Muscle layer of duodenum (tissue), 2 donors: ENCODE data around the gene DHX16.
A peak's percentile ranks its signal among the peaks of the same experiment; 100 is the strongest.
"Not testable (repeated sequence)": the region's sequence is repeated elsewhere in the genome, so short reads cannot be mapped to it uniquely, and the experiment has no call there.

Experiments used
- H3K27ac ChIP-seq: one replicate; pipeline ENCODE4 v1.7.0; 2013; ENCODE audit warnings: mild to moderate bottlenecking, low read length
- H3K27me3 ChIP-seq: one replicate; pipeline ENCODE4 v1.7.0; 2013; ENCODE audit warnings: low read depth, mild to moderate bottlenecking, control low read depth, low read length
- H3K36me3 ChIP-seq, 2 donors: one replicate each; pipeline ENCODE4 v1.7.0; 2013; ENCODE audit warnings: low read length in 2 of 2, control low read depth in 1 of 2, mild to moderate bottlenecking in 1 of 2; ENCODE audit not compliant: insufficient read depth in 2 of 2, control insufficient read depth in 1 of 2
- H3K4me1 ChIP-seq, 2 donors: one replicate each; pipeline ENCODE4 v1.7.0; 2013; ENCODE audit warnings: low read length in 2 of 2, mild to moderate bottlenecking in 2 of 2, control low read depth in 1 of 2, moderate library complexity in 1 of 2; ENCODE audit not compliant: insufficient read depth in 2 of 2, control insufficient read depth in 1 of 2
- H3K4me3 ChIP-seq, 2 donors: one replicate each; pipeline ENCODE4 v1.7.0; 2013; ENCODE audit warnings: low read length in 2 of 2, low read depth in 1 of 2, mild to moderate bottlenecking in 1 of 2
- H3K9me3 ChIP-seq, 2 donors: one replicate each; pipeline ENCODE4 v1.7.0; 2013; ENCODE audit warnings: low read length in 2 of 2, control low read depth in 1 of 2, mild to moderate bottlenecking in 1 of 2; ENCODE audit not compliant: control insufficient read depth in 1 of 2
- donor health status: healthy.

Gene DHX16

DNA sequence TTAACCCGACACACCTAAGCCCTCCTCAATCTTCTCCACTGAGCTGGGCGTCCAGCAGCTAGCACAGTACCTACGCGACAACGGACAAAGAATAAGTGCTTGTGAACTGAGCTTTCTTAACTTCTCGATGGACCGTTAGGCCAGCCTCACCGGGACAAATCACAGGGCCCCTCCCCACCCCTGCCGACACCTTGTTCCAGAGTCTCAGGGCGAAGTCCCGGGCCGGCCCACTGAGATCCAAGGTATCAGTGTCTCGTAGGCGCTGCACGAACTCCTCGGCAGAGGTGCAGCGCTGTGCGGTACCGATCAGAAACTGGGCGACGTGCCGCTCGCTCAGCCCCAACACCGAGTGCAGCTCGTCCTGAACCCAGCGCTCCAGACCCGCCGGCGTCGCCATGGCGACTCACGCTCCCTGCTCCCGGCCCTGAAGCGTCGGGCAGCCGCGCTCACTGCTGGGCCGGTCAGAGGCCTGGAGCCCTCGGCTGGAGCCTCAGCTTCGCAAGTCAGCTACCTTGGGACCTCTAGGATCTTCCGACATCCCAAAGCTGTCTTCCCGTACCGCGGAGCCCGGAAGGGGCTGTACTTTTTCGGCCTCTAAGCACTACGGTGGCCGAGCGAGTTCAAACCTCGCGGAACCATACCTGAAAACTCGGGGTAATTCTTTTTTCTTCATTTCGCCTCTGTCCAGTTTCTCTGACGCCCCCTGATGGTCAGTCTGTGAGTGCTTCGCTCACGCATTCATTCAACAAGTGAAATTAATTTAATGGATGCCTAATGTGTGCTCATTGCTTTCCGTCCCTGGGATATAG lies at the start of gene DHX16:
Gene DHX16 (minus strand): TSS at position 562 of the 809 bp plus-strand sequence. CDS start 165 bp downstream, at position 397.
- peaks cover 0 to 20% of the 10 kb centered on the region in 2 donors for H3K4me1 ChIP-seq
- peaks cover 28 to 38% of the 10 kb centered on the region in 2 donors for H3K36me3 ChIP-seq
- peak within 1 kb of the TSS; percentile 74 for H3K27ac ChIP-seq
- no peaks in the 10 kb centered on the region for H3K9me3 ChIP-seq
- H3K27me3 ChIP-seq, result no peaks in the 10 kb centered on the region
- peak within 1 kb of the TSS; percentile 79 to 91 for H3K4me3 ChIP-seq

DNA sequence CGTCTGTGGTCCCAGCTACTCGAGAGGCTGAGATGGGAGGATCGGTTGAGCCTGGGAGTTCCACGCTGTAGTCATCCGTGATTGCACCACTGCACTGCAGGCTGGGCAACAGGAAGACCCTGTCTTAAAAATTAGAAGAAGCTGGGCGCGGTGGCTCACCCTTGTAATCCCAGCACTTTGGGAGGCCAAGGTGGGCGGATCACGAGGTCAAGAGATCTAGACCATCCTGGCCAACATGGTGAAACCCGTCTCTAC lies 49.1 kb upstream of the DHX16 start:
- Histone ChIP-seq H3K36me3 (peaks cover 30 to 39% of the 10 kb centered on the region in 2 donors), H3K27ac (peak overlapping the region; percentile 77), H3K4me1 (peaks cover 7 to 53% of the 10 kb centered on the region in 2 donors), H3K4me3 (peak overlapping the region; percentile 63 to 92)
- H3K27me3 ChIP-seq, H3K9me3 ChIP-seq: not testable (repeated sequence)

DNA sequence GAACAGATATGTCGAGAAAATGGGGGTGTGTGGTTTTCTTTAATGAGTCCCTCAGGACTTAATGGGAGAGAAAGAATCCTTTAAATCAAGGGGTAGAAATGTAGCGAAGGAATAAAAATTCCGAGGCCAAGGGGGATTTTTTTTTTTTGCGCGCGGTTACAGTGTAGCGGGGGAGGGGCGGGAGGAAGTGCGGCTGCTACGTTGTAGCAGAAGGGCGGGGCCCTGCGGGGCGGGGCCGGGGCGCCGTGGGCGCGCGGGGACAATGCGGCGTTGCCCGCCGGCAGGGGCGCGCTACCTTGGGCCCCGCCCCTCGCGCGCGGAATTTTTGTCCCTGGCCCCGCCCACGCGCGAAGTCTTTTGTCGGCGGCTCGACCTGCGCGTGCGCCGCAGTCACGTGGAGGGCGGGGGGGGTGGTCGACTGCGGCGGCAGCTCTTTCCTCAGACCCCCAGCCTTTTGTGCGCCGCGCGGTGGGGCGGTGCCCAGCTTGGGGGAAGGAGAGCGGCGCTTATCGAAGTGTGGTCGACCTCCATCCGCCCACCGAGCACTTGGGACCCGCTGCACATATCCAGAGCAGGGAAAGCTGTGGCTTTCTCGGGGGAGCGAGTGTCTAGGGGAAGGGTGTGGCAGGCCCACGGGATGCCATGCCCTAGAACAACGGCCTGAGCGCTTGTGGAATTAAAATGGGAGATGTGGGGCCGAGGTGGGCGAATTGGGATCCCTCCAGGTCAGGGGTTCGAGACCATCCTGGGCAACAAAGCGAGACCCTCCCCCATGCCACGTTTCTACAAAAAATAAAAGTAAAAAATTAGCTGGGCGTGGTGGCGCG lies 48.6 kb upstream of the DHX16 start:
- no peaks in the 10 kb centered on the region for H3K9me3 ChIP-seq
- peak overlapping the region; percentile 98 for H3K27ac ChIP-seq
- H3K36me3 ChIP-seq, result peaks cover 28 to 34% of the 10 kb centered on the region in 2 donors
- peak overlapping the region; percentile 92 to 95 for H3K4me3 ChIP-seq
- peaks cover 10 to 57% of the 10 kb centered on the region in 2 donors for H3K4me1 ChIP-seq
- no peaks in the 10 kb centered on the region for H3K27me3 ChIP-seq

DNA sequence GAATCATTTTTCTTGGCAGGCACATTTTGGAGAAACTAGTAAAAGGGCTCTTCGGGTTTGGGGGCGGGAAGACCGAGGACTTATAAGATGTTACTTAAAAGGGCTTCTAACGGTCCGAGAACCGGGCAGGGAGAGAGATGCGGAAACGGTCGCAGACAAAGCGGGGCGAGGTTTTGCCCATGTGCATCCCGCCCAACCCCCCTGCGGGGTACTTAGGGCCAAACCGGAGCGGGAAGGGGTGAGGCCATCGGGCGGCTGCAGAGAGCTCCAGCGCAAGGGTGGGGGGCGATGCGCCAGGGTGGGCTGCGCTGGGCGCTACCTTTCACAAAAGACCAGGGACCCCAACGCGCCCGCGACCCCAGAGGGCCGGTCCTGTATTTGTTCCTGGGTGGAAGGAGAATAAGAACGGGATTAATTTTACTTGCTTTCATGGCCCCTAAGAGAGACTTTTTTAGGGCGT lies 48.0 kb upstream of the DHX16 start:
- Histone ChIP-seq H3K27me3 (no peaks in the 10 kb centered on the region), H3K27ac (peak overlapping the region; percentile 98), H3K9me3 (no peaks in the 10 kb centered on the region), H3K36me3 (peaks cover 24 to 30% of the 10 kb centered on the region in 2 donors), H3K4me3 (peak overlapping the region; percentile 92 to 95), H3K4me1 (peaks cover 11 to 56% of the 10 kb centered on the region in 2 donors)

DNA sequence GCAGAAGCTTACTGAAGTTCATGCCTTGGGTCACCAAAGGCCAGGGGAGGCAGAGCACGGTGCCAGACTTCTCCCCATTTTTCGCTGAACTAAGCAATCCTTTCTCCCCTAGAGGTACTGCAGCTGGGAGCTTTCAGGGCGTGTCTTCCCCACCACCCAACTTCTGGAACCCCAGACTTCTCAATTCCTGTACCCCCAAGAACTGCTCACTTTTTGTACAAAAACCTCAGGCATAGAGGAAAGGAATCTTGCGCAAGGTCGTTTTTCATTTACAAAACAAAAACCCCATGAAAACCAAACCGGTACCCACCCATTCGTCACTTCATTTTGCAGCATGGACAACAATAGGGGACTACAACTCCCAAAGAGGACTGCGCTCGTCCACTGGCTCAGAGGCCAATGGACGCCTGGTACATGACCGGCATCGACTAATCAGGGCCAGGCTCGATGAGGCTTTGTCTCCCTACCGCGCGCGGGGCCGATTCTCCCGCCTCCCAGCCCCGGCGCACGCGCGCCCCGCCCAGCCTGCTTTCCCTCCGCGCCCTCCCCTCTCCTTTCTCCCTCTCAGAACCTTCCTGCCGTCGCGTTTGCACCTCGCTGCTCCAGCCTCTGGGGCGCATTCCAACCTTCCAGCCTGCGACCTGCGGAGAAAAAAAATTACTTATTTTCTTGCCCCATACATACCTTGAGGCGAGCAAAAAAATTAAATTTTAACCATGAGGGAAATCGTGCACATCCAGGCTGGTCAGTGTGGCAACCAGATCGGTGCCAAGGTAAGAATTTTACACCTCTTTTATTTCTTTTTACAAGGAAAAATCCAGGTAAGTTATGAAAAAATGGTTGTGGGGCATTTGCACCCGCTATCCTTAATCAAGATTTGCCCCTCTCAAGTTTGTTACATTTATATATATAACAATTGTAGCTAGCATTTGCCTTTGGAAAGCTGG lies 47.3 kb upstream of the DHX16 start, which contains the start of gene TUBB:
Gene TUBB (plus strand): TSS at position 562 of the 947 bp plus-strand sequence. CDS start 155 bp downstream, at position 717.
- Histone ChIP-seq H3K9me3 (no peaks in the 10 kb centered on the region), H3K27me3 (no peaks in the 10 kb centered on the region), H3K27ac (peak within 1 kb of the TSS; percentile 98), H3K4me1 (peaks cover 11 to 51% of the 10 kb centered on the region in 2 donors), H3K36me3 (peaks cover 19 to 25% of the 10 kb centered on the region in 2 donors), H3K4me3 (peak within 1 kb of the TSS; percentile 92 to 95)

DNA sequence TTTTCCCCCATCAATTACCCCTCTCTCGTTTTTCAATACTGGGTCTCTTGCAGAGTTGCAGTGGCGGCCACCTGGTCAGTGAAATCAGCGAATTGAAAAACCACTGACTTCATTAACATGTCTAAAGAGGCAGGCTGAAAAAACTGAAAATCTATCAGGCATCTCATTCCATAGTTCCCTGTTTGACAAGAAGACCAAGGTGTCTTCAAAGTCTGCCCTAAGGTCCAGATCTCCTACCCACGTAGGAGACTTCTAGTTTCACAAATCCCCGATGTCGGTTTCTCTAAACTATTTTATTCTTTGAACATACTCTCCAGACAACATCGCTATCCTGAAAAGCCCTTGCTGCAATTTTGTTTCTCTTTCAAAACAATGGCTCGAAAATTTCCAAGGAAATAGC lies 46.5 kb upstream of the DHX16 start:
- H3K9me3 ChIP-seq, result no peaks in the 10 kb centered on the region
- no peaks in the 10 kb centered on the region for H3K27me3 ChIP-seq
- H3K4me1 ChIP-seq, result peaks cover 11 to 44% of the 10 kb centered on the region in 2 donors
- H3K27ac ChIP-seq, result peak overlapping the region; percentile 98
- peaks cover 17 to 24% of the 10 kb centered on the region in 2 donors for H3K36me3 ChIP-seq
- H3K4me3 ChIP-seq, result peak overlapping the region; percentile 92 to 95

DNA sequence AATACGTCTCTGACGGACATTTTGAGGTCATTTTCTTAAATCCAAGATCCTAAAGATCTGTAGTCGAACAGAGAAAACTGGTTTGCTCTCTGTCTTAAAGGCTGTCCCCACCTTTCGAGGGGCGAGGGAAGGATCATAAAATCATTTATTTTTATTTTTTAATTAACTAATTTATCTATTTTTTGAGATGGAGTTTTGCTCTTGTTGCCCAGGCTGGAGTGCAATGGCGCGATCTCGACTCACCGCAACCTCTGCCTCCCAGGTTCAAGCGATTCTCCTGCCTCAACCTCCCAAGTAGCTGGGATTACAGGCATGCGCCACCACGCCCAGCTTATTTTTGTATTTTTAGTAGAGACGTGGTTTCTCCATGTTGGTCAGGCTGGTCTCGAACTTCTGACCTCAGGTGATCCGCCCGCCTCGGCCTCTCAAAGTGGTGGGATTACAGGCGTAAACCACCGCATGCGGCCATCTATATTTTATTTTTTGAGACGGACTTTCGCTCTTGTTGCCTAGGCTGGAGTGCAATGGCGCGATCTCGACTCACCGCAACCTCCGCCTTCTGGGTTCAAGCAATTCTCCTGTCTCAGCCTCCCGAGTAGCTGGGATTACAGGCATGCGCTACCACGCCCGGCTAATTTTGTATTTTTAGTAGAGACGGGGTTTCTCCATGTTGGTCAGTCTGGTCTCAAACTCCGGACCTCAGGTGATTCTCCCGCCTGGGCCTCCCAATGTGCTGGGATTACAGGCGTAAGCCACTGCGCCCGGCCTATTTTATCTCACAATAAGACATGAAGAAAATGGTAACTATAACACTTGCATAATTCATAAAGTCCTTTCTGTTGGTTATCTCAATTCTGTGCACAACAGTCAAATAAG lies 45.3 kb upstream of the DHX16 start:
- Histone ChIP-seq H3K4me1 (peaks cover 11 to 35% of the 10 kb centered on the region in 2 donors), H3K4me3 (peak overlapping the region; percentile 57 to 76), H3K36me3 (peaks cover 19 to 25% of the 10 kb centered on the region in 2 donors), H3K27ac (peak overlapping the region; percentile 78)
- not testable (repeated sequence) for H3K27me3 ChIP-seq, H3K9me3 ChIP-seq

DNA sequence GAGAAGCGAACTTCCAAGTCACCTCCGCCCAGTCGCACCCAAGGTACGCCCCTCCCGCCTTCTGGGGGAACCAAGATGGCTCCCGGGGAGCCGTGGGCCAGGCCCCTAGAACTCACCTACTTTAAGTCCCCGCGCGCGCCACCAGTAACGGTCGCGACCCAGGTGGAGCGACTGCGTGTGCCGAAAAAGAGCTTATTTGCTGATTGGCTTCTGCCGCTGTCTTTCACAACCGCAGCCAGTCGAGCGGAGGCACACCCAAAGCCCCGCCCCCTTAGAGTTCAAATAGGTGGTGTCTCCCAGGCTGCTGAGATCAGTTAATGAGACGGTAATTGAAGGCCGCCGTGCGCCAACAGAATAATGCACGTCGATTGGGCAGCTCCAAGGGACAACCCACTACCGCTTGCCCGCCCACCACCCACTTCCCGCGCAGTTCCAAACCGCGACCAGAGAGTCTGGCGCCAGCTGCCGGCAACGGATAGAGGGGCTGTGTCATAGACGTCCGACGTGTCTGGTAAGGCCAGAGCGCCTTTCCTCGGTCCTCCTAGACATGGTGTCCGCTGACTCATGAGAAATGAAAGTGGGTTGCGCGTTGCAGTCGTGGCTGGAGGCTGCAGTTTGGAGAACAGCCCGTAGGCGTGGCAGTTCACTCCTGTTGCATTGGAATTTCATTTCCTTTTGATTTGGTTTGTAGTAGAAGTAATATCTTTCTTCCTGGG lies 44.5 kb upstream of the DHX16 start, which contains the start of gene MDC1:
Gene MDC1 (minus strand): TSS at position 153 of the 716 bp plus-strand sequence. CDS start 2,106 bp downstream, outside the sequence.
- Histone ChIP-seq H3K4me1 (peaks cover 11 to 28% of the 10 kb centered on the region in 2 donors), H3K27ac (peak within 1 kb of the TSS; percentile 78), H3K9me3 (no peaks in the 10 kb centered on the region), H3K36me3 (peaks cover 23 to 29% of the 10 kb centered on the region in 2 donors), H3K4me3 (peak within 1 kb of the TSS; percentile 57 to 76), H3K27me3 (no peaks in the 10 kb centered on the region)

DNA sequence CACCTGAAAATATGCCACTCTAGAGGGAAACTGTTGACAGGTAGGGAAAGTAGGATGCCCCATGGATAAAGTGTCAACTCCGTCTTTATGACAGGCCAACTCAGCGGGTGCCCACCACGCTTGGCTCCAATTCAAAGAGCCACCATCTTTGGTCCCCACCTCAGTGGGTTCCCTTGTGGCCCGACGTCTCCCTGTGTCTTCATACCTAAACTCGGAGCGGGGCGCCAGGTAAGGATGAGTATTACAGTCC lies 44.0 kb upstream of the DHX16 start:
- Histone ChIP-seq H3K4me1 (peaks cover 11 to 23% of the 10 kb centered on the region in 2 donors), H3K27ac (peak overlapping the region; percentile 78), H3K4me3 (peak overlapping the region; percentile 57 to 76), H3K9me3 (no peaks in the 10 kb centered on the region), H3K36me3 (peaks cover 27 to 34% of the 10 kb centered on the region in 2 donors), H3K27me3 (no peaks in the 10 kb centered on the region)
